Activated effector memory CD4-positive, alpha-beta T cell treated with anti-CD3 and anti-CD28 coated beads, Interleukin-2, amount 50 U/mL, for 16 hours (primary cell): ENCODE data around the gene LIN28B.
"Not testable (repeated sequence)": the region's sequence is repeated elsewhere in the genome, so short reads cannot be mapped to it uniquely, and the experiment has no call there.

ENCODE experiments used
- DNase-seq: peaks from one replicate; pipeline ENCODE4 v3.0.0-alpha.2; 2020

Gene LIN28B

GRCh38 chr6:104957301-104958177 lies 632 bp downstream of the LIN28B start:
- DNase-seq, result no peak

- DNase-seq, result no peak
Observed at GRCh38 chr6:104958178-104959025, 1.5 kb downstream of the LIN28B start.

- DNase-seq, result no peak
Observed at GRCh38 chr6:104959026-104959858, 2.3 kb downstream of the LIN28B start.

GRCh38 chr6:104969108-104969507 lies 12.2 kb downstream of the LIN28B start:
- DNase-seq, result no peak

GRCh38 chr6:104969785-104970581 lies 13.1 kb downstream of the LIN28B start:
- no peak for DNase-seq

DNA sequence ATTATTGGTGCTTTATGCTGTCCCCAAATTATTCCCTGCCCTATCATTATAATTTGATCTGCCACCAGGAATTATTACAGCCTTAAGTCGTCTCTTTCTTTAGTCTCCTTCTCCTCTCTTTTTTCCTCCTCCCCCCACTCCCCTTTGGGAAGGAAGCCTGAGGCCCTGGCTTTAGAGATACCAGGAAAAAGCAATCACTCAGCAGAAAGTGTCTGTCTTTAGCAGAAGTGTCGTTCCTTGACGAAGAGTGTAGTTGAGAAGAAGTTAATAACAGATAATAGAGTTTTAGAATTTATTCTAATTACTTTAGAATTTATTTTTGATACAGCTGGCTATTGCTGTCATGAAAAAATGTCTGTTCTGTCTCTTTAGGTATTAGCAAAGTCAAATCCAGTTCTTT lies 16.5 kb downstream of the LIN28B start:
- DNase-seq, result no peak

GRCh38 chr6:104983296-104983695 lies 26.4 kb downstream of the LIN28B start:
- no peak for DNase-seq

DNA sequence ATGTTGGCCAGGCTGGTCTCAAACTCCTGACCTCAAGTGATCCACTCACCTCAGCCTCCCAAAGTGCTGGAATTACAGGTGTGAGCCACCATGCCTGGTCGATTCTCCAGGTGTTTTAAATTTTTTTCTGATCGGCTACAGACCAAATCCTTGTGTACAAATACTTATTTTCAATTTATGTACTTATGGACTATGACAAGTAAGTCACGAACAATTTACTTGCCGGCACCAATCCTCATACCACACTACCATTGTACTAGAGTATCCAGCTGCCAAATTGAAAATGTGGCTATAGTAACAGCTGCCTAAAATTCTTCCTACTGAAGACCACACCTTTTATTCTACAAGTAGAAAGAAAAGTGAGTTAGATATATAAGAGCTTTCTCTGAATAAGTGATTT lies 26.9 kb downstream of the LIN28B start:
- DNase-seq, result no peak

- no peak for DNase-seq
Observed at GRCh38 chr6:104984831-104985230, 27.9 kb downstream of the LIN28B start.

DNA sequence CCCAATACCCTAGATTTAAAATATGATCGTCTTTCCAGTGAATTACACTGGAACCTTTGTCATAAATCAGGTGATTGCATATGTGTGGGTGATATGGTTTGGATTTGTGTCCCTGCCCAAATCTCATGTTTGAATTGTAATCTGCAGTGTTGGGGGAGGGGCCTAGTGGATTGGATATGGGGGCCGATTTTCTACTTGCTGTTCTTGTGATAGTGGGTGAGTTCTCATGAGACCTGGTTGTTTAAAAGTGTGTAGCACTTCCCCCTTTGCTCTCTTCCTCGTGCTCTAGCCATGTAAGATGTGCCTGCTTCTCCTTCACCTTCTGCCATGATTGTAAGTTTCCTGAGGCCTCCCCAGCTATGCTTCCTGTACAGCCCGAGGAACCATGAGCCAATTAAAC lies 29.0 kb downstream of the LIN28B start:
- not testable (repeated sequence) for DNase-seq

- DNase-seq, result no peak
Observed at GRCh38 chr6:104986625-104987024, 29.7 kb downstream of the LIN28B start.

GRCh38 chr6:104987218-104987617 lies 30.3 kb downstream of the LIN28B start:
- DNase-seq, result no peak

DNA sequence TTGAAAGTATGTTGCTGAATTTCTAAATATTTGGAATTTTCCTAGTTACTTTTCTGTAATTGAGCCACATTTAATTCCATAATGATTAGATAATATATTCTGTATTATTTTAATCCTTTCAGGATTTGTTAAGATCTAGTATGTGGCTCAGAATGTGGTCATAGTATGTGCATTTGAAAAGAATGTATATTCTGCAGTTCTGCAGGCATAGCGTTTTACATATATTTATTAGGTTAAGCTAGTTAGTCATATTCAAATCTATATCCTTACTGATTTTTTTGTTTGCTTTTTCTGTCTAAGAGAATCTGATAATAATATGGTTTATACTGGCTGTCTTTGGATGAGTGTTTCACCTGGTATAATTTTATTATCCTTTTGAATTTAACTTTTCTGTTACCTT lies 33.2 kb downstream of the LIN28B start:
- no peak for DNase-seq

GRCh38 chr6:104991062-104991461 lies 34.2 kb downstream of the LIN28B start:
- not testable (repeated sequence) for DNase-seq

DNA sequence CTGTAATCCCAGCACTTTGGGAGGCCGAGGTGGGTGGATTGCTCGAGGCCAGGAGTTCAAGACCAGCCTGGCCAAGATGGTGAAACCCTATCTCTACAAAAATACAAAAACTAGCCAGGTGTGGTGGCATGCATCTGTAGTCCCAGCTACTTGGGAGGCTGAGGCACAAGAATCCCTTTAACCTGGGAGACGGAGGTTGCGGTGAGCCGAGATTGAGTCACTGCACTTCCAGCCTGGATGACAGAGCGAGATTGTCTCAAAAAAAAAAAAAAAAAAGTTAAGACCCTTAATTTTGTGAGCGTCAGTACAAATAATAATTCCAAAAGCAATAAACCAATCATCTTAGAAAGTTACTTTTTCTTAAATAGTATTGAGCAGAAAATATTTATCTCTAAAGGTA lies 36.7 kb downstream of the LIN28B start:
- DNase-seq, result not testable (repeated sequence)

GRCh38 chr6:104995989-104996617 lies 39.2 kb downstream of the LIN28B start:
- DNase-seq, result no peak

- no peak for DNase-seq
Observed at GRCh38 chr6:105001063-105001462, 44.2 kb downstream of the LIN28B start.

- no peak for DNase-seq
Observed at GRCh38 chr6:105001906-105002305, 45.0 kb downstream of the LIN28B start.

DNA sequence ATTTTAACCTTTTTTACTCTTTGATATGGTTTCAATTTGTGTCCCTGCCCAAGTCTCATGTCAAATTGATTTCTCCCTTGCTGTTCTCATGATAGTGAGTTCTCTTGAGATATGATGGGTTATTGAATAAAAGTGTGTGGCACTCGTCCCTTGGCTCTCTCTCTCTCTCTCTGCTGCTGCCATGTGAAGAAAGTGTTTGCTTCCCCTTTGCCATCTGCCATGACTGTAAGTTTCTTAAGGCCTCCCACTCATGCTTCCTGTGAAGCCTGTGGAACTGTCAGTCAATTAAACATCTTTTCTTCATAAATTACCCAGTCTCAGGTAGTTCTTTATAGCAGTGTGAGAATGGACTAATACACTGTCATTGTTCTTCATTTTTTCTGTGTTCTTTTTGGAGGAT lies 48.5 kb downstream of the LIN28B start:
- DNase-seq, result no peak

DNA sequence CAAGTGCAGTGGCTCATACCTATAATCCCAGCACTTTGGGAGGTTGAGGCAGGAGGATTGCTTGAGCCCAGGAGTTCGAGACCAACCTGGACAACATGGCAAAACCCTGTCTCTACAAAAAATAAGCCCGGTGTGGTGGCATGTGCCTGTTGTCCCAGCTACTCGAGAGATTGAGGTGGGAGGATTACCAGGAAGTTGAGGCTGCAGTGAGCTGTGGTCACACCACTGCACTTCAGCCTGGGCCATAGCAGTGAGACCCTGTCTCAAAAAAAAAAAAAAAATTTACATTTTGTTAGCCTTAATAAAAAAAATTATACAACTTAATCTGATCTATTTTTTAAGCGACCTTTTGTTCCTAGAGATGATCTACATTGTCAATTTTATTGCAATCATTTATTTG lies 56.6 kb downstream of the LIN28B start:
- not testable (repeated sequence) for DNase-seq

DNA sequence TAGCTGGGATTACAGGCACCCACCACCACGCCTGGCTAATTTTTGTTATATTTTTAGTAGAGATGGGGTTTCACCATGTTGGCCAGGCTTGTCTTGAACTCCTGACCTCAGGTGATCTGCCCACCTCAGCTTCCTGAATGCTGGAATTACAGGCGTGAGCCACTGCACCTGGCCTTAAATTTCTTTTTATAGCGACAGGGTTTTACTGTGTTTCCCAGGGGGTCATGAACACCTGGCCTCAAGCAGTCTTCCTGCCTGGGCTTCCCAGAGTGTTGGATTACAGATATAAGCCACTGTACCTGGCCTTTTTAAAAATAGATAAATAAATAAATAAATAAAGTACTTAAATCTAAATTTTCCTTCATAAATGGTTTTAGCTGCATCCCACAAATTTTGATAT lies 57.5 kb downstream of the LIN28B start:
- DNase-seq, result no peak

DNA sequence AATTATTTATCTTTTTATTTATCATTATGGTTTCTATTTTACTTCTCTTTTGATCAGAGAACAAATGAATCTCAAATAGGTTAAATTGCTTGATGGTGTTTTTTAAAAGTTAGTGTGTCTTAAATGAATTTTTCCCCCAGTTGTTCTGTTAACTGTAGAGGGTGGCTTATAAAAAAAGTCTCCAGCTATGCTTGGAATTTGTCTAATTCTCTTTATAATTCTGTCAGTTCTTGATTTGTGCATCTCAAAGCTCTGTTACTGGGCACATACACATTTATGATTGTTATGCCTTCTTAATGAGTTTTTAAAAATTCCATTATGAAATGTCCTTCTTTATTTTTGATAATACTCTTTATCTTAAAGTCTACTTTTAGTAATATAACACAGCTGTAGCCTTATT lies 58.0 kb downstream of the LIN28B start:
- DNase-seq, result no peak
